MM.1S (cell line): ENCODE results near the gene IL22.

Experiments used
- DNase-seq: peaks from one replicate; pipeline ENCODE4 v3.0.0-alpha.2; 2015
- H2AFZ ChIP-seq: fragments of 300-600 bp; sonication (generic); 2 replicates; pipeline ENCODE4 v1.6.0; 2016; ENCODE audit warnings: antibody characterized with exemption, low read length
- H3F3A ChIP-seq: fragments of 300-600 bp; sonication (generic); 2 replicates; pipeline ENCODE4 v1.6.1; 2016; ENCODE audit warnings: mild to moderate bottlenecking, antibody characterized with exemption, low read length, moderate library complexity, mixed read lengths; ENCODE audit not compliant: insufficient read depth
- H3K27ac ChIP-seq: fragments of 300-600 bp; sonication (generic); 2 replicates; pipeline ENCODE4 v1.5.1; 2016; ENCODE audit warnings: mild to moderate bottlenecking, low read length
- H3K27me3 ChIP-seq: fragments of 300-600 bp; sonication (generic); replicated peaks from 2 replicates; pipeline ENCODE4 v1.6.0; 2016; ENCODE audit warnings: low read length; ENCODE audit not compliant: insufficient read depth
- H3K36me3 ChIP-seq: fragments of 300-600 bp; sonication (generic); replicated peaks from 2 replicates; pipeline ENCODE4 v1.6.1; 2016; ENCODE audit warnings: mild to moderate bottlenecking, low read length, mixed read lengths; ENCODE audit not compliant: insufficient read depth
- H3K4me1 ChIP-seq: fragments of 300-600 bp; sonication (generic); 2 replicates; pipeline ENCODE4 v1.6.1; 2016; ENCODE audit warnings: low read length, mixed read lengths
- H3K4me2 ChIP-seq: fragments of 300-600 bp; sonication (generic); 2 replicates; pipeline ENCODE4 v1.6.0; 2016; ENCODE audit warnings: low read depth, low read length
- H3K4me3 ChIP-seq: fragments of 300-600 bp; sonication (generic); 2 replicates; pipeline ENCODE4 v1.5.1; 2016; ENCODE audit warnings: low read length, mixed read lengths
- H3K79me2 ChIP-seq: fragments of 300-600 bp; sonication (generic); 2 replicates; pipeline ENCODE4 v1.6.1; 2016; ENCODE audit warnings: mixed run types, low read length, mixed read lengths
- H3K9ac ChIP-seq: fragments of 300-600 bp; sonication (generic); 2 replicates; pipeline ENCODE4 v1.6.1; 2016; ENCODE audit warnings: low read length, mixed read lengths
- H3K9me2 ChIP-seq: fragments of 300-600 bp; sonication (generic); replicated peaks from 2 replicates; pipeline ENCODE4 v1.6.1; 2016; ENCODE audit warnings: mild to moderate bottlenecking, low read length, mixed read lengths; ENCODE audit not compliant: insufficient read depth
- H3K9me3 ChIP-seq: fragments of 300-600 bp; sonication (generic); replicated peaks from 2 replicates; pipeline ENCODE4 v1.6.1; 2016; ENCODE audit warnings: mild to moderate bottlenecking, low read length, mixed read lengths; ENCODE audit not compliant: insufficient read depth
- H4K20me1 ChIP-seq: fragments of 300-600 bp; sonication (generic); 2 replicates; pipeline ENCODE4 v1.6.1; 2016; ENCODE audit warnings: mild to moderate bottlenecking, low read length, moderate library complexity, mixed read lengths; ENCODE audit not compliant: insufficient read depth
- EZH2 ChIP-seq: fragments of 300-600 bp; sonication (generic); optimal IDR thresholded peaks from 2 replicates; pipeline ENCODE3; 2017; ENCODE audit warnings: low read depth, mild to moderate bottlenecking, antibody characterized with exemption, low read length, mixed read lengths
- EZH2phosphoT487 ChIP-seq: fragments of 300-600 bp; sonication (generic); IDR thresholded peaks from 2 replicates; pipeline ENCODE4 v1.6.1; 2018; ENCODE audit warnings: antibody characterized with exemption, low read length
- TF ChIP-seq, protein P1 (sequence below): fragments of 300-600 bp; sonication (generic); IDR thresholded peaks from 2 replicates; pipeline ENCODE4 v1.5.1; 2016; ENCODE audit warnings: antibody characterized with exemption, low read length, mixed read lengths

IL22 gene

DNA sequence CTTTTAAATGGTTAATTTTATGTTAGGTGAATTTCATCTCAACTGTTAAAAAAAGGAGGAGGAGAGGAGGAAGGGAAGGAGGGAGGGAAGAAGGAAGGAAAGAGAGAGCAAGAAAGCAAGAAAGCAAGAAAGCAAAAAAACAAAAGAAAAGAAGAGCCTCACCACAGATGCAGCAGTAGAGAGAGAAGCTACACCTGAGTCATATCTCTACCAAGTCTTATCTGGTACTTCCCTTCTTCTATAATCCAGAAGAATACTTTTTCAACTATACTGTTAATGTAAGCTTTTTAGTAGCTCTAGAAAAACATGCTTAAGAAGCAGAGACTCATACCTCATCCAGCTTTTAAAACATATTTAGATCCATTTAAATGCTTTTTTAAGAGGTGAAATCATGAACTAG lies 22.2 kb downstream of the IL22 start:
- Histone ChIP-seq H3K27me3 (no peaks in the 10 kb centered on the region), H3K4me2 (no peak overlapping the region), H3K36me3 (no peaks in the 10 kb centered on the region), H2AFZ (no peak overlapping the region), H3K9me3 (no peaks in the 10 kb centered on the region), H3K4me1 (peaks cover 1% of the 10 kb centered on the region), H3K9ac (no peak overlapping the region), H3K79me2 (no peaks in the 10 kb centered on the region), H4K20me1 (no peaks in the 10 kb centered on the region), H3K4me3 (no peak overlapping the region), H3K9me2 (no peaks in the 10 kb centered on the region), H3F3A (no peaks in the 10 kb centered on the region), H3K27ac (no peak overlapping the region)
- TF ChIP-seq EZH2 (no peak), EZH2phosphoT487 (no peak)
- TF ChIP-seq, protein P1, sequence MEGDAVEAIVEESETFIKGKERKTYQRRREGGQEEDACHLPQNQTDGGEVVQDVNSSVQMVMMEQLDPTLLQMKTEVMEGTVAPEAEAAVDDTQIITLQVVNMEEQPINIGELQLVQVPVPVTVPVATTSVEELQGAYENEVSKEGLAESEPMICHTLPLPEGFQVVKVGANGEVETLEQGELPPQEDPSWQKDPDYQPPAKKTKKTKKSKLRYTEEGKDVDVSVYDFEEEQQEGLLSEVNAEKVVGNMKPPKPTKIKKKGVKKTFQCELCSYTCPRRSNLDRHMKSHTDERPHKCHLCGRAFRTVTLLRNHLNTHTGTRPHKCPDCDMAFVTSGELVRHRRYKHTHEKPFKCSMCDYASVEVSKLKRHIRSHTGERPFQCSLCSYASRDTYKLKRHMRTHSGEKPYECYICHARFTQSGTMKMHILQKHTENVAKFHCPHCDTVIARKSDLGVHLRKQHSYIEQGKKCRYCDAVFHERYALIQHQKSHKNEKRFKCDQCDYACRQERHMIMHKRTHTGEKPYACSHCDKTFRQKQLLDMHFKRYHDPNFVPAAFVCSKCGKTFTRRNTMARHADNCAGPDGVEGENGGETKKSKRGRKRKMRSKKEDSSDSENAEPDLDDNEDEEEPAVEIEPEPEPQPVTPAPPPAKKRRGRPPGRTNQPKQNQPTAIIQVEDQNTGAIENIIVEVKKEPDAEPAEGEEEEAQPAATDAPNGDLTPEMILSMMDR, result no peak
- no peak for DNase-seq

DNA sequence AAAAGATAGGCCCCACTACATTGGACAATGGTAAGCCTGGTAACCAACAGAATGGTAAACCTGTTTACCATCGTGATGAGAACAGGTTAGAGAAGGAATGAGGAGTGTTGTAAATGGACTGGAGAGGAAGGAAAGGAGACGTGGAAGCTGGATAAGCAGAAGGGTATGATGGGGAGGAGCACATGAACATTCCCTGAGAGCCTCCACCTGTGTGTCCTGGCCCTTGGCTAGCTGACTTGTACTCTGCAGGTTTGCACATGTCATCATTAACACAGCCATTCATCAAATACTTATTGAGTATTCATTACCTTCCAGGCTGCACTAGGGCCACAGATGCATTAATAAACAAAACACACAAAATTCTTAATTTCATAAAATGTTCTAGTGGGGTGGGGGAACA lies 23.4 kb downstream of the IL22 start:
- H3K27ac ChIP-seq, result no peak overlapping the region

GRCh38 chr12:68227356-68227755 lies 26.0 kb downstream of the IL22 start:
- Histone ChIP-seq H4K20me1 (no peaks in the 10 kb centered on the region), H3K9me3 (no peaks in the 10 kb centered on the region), H3K9me2 (no peaks in the 10 kb centered on the region), H3K36me3 (no peaks in the 10 kb centered on the region), H3K27me3 (no peaks in the 10 kb centered on the region), H3K4me2 (no peak overlapping the region), H2AFZ (no peak overlapping the region), H3F3A (no peaks in the 10 kb centered on the region), H3K4me1 (0 out of 2 replicates have a peak, but pooled peaks cover 3% of the 10 kb centered on the region), H3K4me3 (no peak overlapping the region), H3K9ac (no peak overlapping the region), H3K27ac (no peak overlapping the region), H3K79me2 (no peaks in the 10 kb centered on the region)
- DNase-seq, result no peak
- TF ChIP-seq EZH2 (no peak), EZH2phosphoT487 (no peak)
- TF ChIP-seq, protein P1, result no peak

More for the DNA sequence above, 23.4 kb downstream of the IL22 start:
- H3K9ac ChIP-seq, result no peak overlapping the region
- H3K27me3 ChIP-seq, result no peaks in the 10 kb centered on the region
- no peak overlapping the region for H3K4me3 ChIP-seq
- DNase-seq, result no peak
- no peaks in the 10 kb centered on the region for H3K4me1 ChIP-seq
- no peaks in the 10 kb centered on the region for H3K9me2 ChIP-seq
- no peaks in the 10 kb centered on the region for H3F3A ChIP-seq
- H3K4me2 ChIP-seq, result no peak overlapping the region
- H3K9me3 ChIP-seq, result no peaks in the 10 kb centered on the region
- no peaks in the 10 kb centered on the region for H3K79me2 ChIP-seq
- H3K36me3 ChIP-seq, result no peaks in the 10 kb centered on the region
- TF ChIP-seq EZH2 (no peak), EZH2phosphoT487 (no peak)
- TF ChIP-seq, protein P1, result no peak
- no peak overlapping the region for H2AFZ ChIP-seq
- no peaks in the 10 kb centered on the region for H4K20me1 ChIP-seq
